ENCODE results near the gene EEF1AKMT3. TPM values are rescaled to one million over a fixed set of nuclear protein-coding genes. Genes with fewer than 3 reads are reported as not detected.
"Not testable (repeated sequence)": the region's sequence is repeated elsewhere in the genome, so short reads cannot be mapped to it uniquely, and the experiment has no call there.

Gene EEF1AKMT3
- total RNA-seq, 1 donor from 2014 or later, result 2.7 TPM

- DNase-seq (ENCODE audit: low read depth), result no peak
Observed at GRCh38 chr12:57815177-57816000, 43.0 kb downstream of the EEF1AKMT3 start.

GRCh38 chr12:57816001-57816854 is 43.8 kb downstream of the EEF1AKMT3 start:
- no peak for DNase-seq (ENCODE audit: low read depth)

DNA sequence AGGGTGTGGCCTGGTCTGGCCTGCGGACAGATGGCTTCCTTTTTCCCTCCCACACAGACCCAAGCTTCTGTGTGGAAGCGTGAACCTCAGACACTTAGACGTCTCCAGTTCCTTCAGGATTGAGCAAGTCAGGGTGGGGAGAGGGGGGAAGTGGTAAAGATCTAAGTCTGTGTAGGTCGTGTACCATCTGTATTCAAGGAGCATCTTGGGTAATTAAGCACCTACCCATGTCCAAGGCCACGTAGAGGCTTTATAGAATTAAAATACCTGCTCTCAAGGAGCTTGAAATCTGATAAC is 44.4 kb downstream of the EEF1AKMT3 start:
- peak; percentile 37 for DNase-seq (ENCODE audit: low read depth)

DNA sequence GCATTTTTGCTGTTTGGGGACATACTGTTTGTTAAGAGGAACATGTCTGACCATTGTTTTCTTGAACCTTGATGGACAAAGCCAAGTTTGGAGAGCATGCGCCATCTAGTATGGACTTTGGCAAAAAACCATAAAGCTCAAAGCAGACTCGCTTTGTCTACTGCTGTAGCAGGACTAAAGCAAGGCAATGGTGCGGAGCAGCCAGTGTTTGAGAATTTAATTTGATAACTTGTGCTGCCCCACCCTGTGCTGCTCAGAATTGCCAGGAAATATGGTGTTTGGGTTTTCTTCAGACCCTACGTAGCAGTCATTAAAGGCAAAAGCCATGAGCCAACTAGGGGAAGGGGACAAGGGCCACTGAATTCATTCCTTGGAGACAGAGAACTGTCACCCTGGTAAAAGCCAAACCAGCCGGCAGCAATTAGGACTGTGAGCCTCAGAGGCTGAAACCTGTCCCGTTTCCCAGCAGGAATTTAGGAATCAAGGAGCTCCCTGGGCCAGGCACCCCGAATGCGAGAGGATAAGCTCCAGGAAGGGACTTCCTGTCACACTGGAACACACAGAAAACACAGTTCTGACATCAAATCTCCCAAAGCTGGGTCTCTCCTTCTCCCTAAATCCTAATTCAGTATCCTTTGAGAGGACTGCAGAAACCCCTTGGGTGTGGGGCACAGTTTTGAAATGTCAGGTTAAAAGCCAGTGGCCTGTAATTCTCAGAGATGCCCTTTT is 45.0 kb downstream of the EEF1AKMT3 start:
- DNase-seq (ENCODE audit: low read depth), result no peak

- DNase-seq (ENCODE audit: low read depth), result not testable (repeated sequence)
Observed at GRCh38 chr12:57817990-57818331, 45.5 kb downstream of the EEF1AKMT3 start.

GRCh38 chr12:57820119-57820518 is 47.7 kb downstream of the EEF1AKMT3 start:
- not testable (repeated sequence) for DNase-seq (ENCODE audit: low read depth)

- not testable (repeated sequence) for DNase-seq (ENCODE audit: low read depth)
Observed at GRCh38 chr12:57821015-57821414, 48.6 kb downstream of the EEF1AKMT3 start.

GRCh38 chr12:57821474-57822214 is 49.2 kb downstream of the EEF1AKMT3 start:
- no peak for DNase-seq (ENCODE audit: low read depth)

- DNase-seq (ENCODE audit: low read depth), result no peak
Observed at GRCh38 chr12:57822392-57823130, 50.1 kb downstream of the EEF1AKMT3 start.

- no peak for DNase-seq (ENCODE audit: low read depth)
Observed at GRCh38 chr12:57823131-57823907, 50.9 kb downstream of the EEF1AKMT3 start.

GRCh38 chr12:57823908-57824640 is 51.7 kb downstream of the EEF1AKMT3 start:
- no peak for DNase-seq (ENCODE audit: low read depth)

- DNase-seq (ENCODE audit: low read depth), result no peak
Observed at GRCh38 chr12:57825451-57825850, 53.0 kb downstream of the EEF1AKMT3 start.

DNA sequence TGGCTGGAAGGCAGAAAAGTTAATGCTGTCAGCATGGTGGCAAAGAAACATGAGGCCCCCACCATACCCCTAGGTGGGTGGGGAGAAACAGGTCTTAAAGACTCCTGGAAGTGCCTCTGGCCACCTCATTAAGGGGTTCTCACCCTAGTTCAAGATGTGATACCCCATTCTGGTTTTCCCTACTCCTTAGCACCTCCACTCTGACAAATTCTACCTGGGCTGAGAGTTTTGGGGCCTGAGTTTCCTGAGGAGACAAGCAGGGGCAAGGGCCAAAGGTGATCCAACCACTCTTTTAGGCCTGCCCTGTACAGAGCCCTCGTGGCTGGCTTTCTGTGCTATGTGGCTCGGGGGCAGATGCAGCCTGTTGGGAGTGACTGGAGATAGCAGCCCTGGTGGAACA is 54.0 kb downstream of the EEF1AKMT3 start:
- no peak for DNase-seq (ENCODE audit: low read depth)

GRCh38 chr12:57826966-57827365 is 54.6 kb downstream of the EEF1AKMT3 start:
- peak; percentile 72 for DNase-seq (ENCODE audit: low read depth)

- DNase-seq (ENCODE audit: low read depth), result no peak
Observed at GRCh38 chr12:57829025-57829777, 56.8 kb downstream of the EEF1AKMT3 start.

DNA sequence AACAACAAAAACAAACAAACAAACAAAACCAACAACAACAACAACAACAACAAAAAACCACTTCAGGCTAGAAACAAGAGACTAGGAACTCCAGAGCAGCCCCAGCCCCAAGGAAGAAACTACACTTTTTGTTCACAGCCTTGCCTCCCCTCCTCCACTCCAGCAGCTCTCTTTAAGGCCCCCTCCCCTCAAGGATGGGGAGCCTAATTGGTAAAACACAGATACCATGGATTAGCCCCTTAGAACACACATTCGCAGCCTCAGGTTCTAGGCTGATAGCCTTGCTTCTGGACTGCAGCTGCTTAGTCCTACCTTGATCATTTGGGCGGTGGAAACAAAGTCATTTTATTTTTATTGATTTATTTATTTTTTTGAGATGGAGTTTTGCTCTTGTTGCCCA is 58.0 kb downstream of the EEF1AKMT3 start:
- DNase-seq (ENCODE audit: low read depth), result no peak
